H9 (cell line): ENCODE results near the gene RPS10. TPM values are rescaled to one million over a fixed set of nuclear protein-coding genes. Genes with fewer than 3 reads are reported as not detected.

Experiments
- DNase-seq: peaks from one replicate; pipeline ENCODE4 v3.0.0-alpha.2; 2017
- H2AFZ ChIP-seq: one replicate; pipeline ENCODE4 v1.6.1; 2013; ENCODE audit warnings: mild to moderate bottlenecking, low read length, control low read depth, moderate library complexity
- H2AK5ac ChIP-seq: 2 replicates; pipeline ENCODE4 v1.6.1; 2013; ENCODE audit warnings: low read length, control low read depth, mixed read lengths; ENCODE audit not compliant: insufficient read length
- H2BK120ac ChIP-seq: one replicate; pipeline ENCODE4 v1.6.1; 2013; ENCODE audit warnings: low read depth, mild to moderate bottlenecking, low read length, control low read depth, inconsistent platforms; ENCODE audit not compliant: poor library complexity, severe bottlenecking
- H2BK12ac ChIP-seq: 2 replicates; pipeline ENCODE4 v1.6.1; 2013; ENCODE audit warnings: low read length, control low read depth, mixed read lengths, low read depth; ENCODE audit not compliant: insufficient read length
- H2BK15ac ChIP-seq: 2 replicates; pipeline ENCODE4 v1.6.1; 2013; ENCODE audit warnings: low read depth, low read length, control low read depth
- H2BK20ac ChIP-seq: one replicate; pipeline ENCODE4 v1.6.1; 2013; ENCODE audit warnings: low read depth, mild to moderate bottlenecking, low read length, control low read depth, inconsistent platforms; ENCODE audit not compliant: poor library complexity, severe bottlenecking
- H2BK5ac ChIP-seq: 2 replicates; pipeline ENCODE4 v1.6.1; 2013; ENCODE audit warnings: low read length, control low read depth, mixed read lengths; ENCODE audit not compliant: insufficient read length
- H3K14ac ChIP-seq: 2 replicates; pipeline ENCODE4 v1.6.1; 2013; ENCODE audit warnings: low read length, control low read depth; ENCODE audit not compliant: insufficient read depth
- H3K18ac ChIP-seq: 2 replicates; pipeline ENCODE4 v1.6.1; 2013; ENCODE audit warnings: low read depth, mild to moderate bottlenecking, mixed read lengths, low read length, control low read depth; ENCODE audit not compliant: insufficient read length
- H3K23ac ChIP-seq: 2 replicates; pipeline ENCODE4 v1.6.1; 2013; ENCODE audit warnings: low read length, control low read depth, mixed read lengths, low read depth; ENCODE audit not compliant: insufficient read length
- H3K23me2 ChIP-seq: 2 replicates; pipeline ENCODE4 v1.6.1; 2013; ENCODE audit warnings: low read depth, mild to moderate bottlenecking, mixed read lengths, low read length, control low read depth; ENCODE audit not compliant: insufficient read length, poor library complexity, severe bottlenecking
- H3K27ac ChIP-seq: 2 replicates; pipeline ENCODE4 v1.5.1; 2013; ENCODE audit warnings: low read length, control low read depth, mixed read lengths, low read depth; ENCODE audit not compliant: insufficient read length
- H3K27me3 ChIP-seq: 2 replicates; pipeline ENCODE4 v1.6.1; 2013; ENCODE audit warnings: low read length, control low read depth, inconsistent platforms; ENCODE audit not compliant: insufficient read depth
- H3K4ac ChIP-seq: 2 replicates; pipeline ENCODE4 v1.6.1; 2013; ENCODE audit warnings: low read depth, mild to moderate bottlenecking, control low read depth, inconsistent platforms, low read length, moderate library complexity
- H3K4me1 ChIP-seq: 2 replicates; pipeline ENCODE4 v1.6.1; 2013; ENCODE audit warnings: low read length, control low read depth, inconsistent platforms; ENCODE audit not compliant: insufficient read depth
- H3K4me2 ChIP-seq: 2 replicates; pipeline ENCODE4 v1.6.1; 2013; ENCODE audit warnings: low read length, control low read depth, mixed read lengths; ENCODE audit not compliant: insufficient read length, insufficient read depth
- H3K56ac ChIP-seq: 2 replicates; pipeline ENCODE4 v1.6.1; 2013; ENCODE audit warnings: low read depth, mild to moderate bottlenecking, mixed read lengths, low read length, control low read depth; ENCODE audit not compliant: insufficient read length
- H3K79me1 ChIP-seq: 2 replicates; pipeline ENCODE4 v1.6.1; 2013; ENCODE audit warnings: low read depth, mild to moderate bottlenecking, moderate library complexity, low read length, control low read depth, inconsistent platforms; ENCODE audit not compliant: insufficient read depth, poor library complexity, severe bottlenecking
- H3K79me2 ChIP-seq: 2 replicates; pipeline ENCODE4 v1.6.1; 2013; ENCODE audit warnings: low read length, control low read depth, inconsistent platforms; ENCODE audit not compliant: insufficient read depth
- H3K9ac ChIP-seq: 2 replicates; pipeline ENCODE4 v1.6.1; 2013; ENCODE audit warnings: low read length, control low read depth, mixed read lengths; ENCODE audit not compliant: insufficient read length; ENCODE audit errors: extremely low read depth
- H3K9me3 ChIP-seq: one replicate; pipeline ENCODE4 v1.6.1; 2013; ENCODE audit warnings: low read depth, low read length, inconsistent platforms; ENCODE audit not compliant: control insufficient read depth
- H3T11ph ChIP-seq: one replicate; pipeline ENCODE4 v1.6.1; 2013; ENCODE audit warnings: mild to moderate bottlenecking, low read length, control low read depth, inconsistent platforms
- H4K20me1 ChIP-seq: one replicate; pipeline ENCODE4 v1.6.1; 2013; ENCODE audit not compliant: control insufficient read depth, insufficient read length, insufficient read depth
- H4K5ac ChIP-seq: 2 replicates; pipeline ENCODE4 v1.6.1; 2013; ENCODE audit warnings: low read depth, mild to moderate bottlenecking, mixed read lengths, low read length, control low read depth; ENCODE audit not compliant: insufficient read length
- H4K8ac ChIP-seq: replicated peaks from 2 replicates; pipeline ENCODE4 v1.6.1; 2013; ENCODE audit warnings: low read length, control low read depth, mixed read lengths, low read depth; ENCODE audit not compliant: insufficient read length
- H4K91ac ChIP-seq: 2 replicates; pipeline ENCODE4 v1.6.1; 2013; ENCODE audit warnings: low read depth, mild to moderate bottlenecking, moderate library complexity, mixed read lengths, low read length, control low read depth; ENCODE audit not compliant: insufficient read length
- H3K27ac Mint-ChIP-seq, 3 experiments: 2 replicates in 2 of 3; 3 replicates in 1 of 3; pipeline ENCODE4 v1.8.0; 2020 to 2021; ENCODE audit warnings: mixed read lengths in 3 of 3, mild to moderate bottlenecking in 1 of 3, moderate library complexity in 1 of 3
- H3K27me3 Mint-ChIP-seq: 2 replicates; pipeline ENCODE4 v1.8.0; 2021; ENCODE audit warnings: low read depth, mild to moderate bottlenecking, moderate library complexity, mixed read lengths
- H3K36me3 Mint-ChIP-seq, 3 experiments: 2 replicates in 2 of 3; 3 replicates in 1 of 3; pipeline ENCODE4 v1.8.0; 2020 to 2021; ENCODE audit warnings: low read depth in 3 of 3, mixed read lengths in 3 of 3; ENCODE audit not compliant: insufficient read depth in 1 of 3
- H3K4me1 Mint-ChIP-seq, 2 experiments: 2 replicates each; pipeline ENCODE4 v1.8.0; 2020; ENCODE audit warnings: mixed read lengths in 2 of 2
- H3K4me3 Mint-ChIP-seq, 2 experiments: 2 replicates in 1 of 2; 3 replicates in 1 of 2; pipeline ENCODE4 v1.8.0; 2020 to 2021; ENCODE audit warnings: mild to moderate bottlenecking in 2 of 2, mixed read lengths in 2 of 2, moderate library complexity in 1 of 2
- H3K9me3 Mint-ChIP-seq, 2 experiments: 2 replicates in 1 of 2; 3 replicates in 1 of 2; pipeline ENCODE4 v1.8.0; 2020; ENCODE audit warnings: mild to moderate bottlenecking in 2 of 2, mixed read lengths in 2 of 2, moderate library complexity in 1 of 2
- CTCF ChIP-seq: fragments of 200-600 bp; sonication (generic); conservative IDR thresholded peaks from 3 replicates; pipeline ENCODE4 v1.8.0; 2021; ENCODE audit warnings: antibody characterized with exemption, mild to moderate bottlenecking
- WGBS: extraction: QIAGEN DNeasy Blood & Tissue Kit; methylation state at CpG from one replicate; pipeline ENCODE4 v1.1.7; 2013; ENCODE audit warnings: missing lambda C conversion rate, low lambda C conversion rate, mixed read lengths; ENCODE audit not compliant: insufficient read length; ENCODE audit errors: extremely low coverage; 5-methylcytosine and 5-hydroxymethylcytosine counted together
- total RNA-seq: library from RNA; stranded (reverse); gene quantifications from 2 replicates; pipeline ENCODE4 v1.2.1, GENCODE V29; 2021

The RPS10 gene
- total RNA-seq, 1 experiment from 2014 or later: 2,330 TPM

- no peak for TF ChIP-seq CTCF
- DNase-seq: no peak
- Histone ChIP-seq H3K56ac (no peak overlapping the region), H4K8ac (no peak overlapping the region), H3T11ph (no peak overlapping the region), H3K4me1 (no peaks in the 10 kb centered on the region; the same call in 1 of the 2 replicates), H3K4me2 (no peak overlapping the region), H4K91ac (no peak overlapping the region), H3K9ac (no peak overlapping the region), H2BK20ac (no peak overlapping the region), H3K23ac (no peak overlapping the region), H3K18ac (no peak overlapping the region), H3K79me2 (no peaks in the 10 kb centered on the region), H4K20me1 (no peaks in the 10 kb centered on the region), H2BK15ac (no peak overlapping the region), H2AFZ (no peak overlapping the region), H3K14ac (no peak overlapping the region), H2AK5ac (no peak overlapping the region), H3K4ac (no peak overlapping the region), H3K23me2 (no peaks in the 10 kb centered on the region), H3K27me3 (no peaks in the 10 kb centered on the region), H3K27ac (no peak overlapping the region), H3K79me1 (no peaks in the 10 kb centered on the region), H2BK5ac (no peak overlapping the region), H2BK120ac (no peak overlapping the region), H4K5ac (no peak overlapping the region), H3K9me3 (no peaks in the 10 kb centered on the region), H2BK12ac (no peak overlapping the region)
- H3K9me3 Mint-ChIP-seq: peaks cover 10% of the 10 kb centered on the region in 2 experiments
- H3K4me3 Mint-ChIP-seq: no peak overlapping the region
- H3K36me3 Mint-ChIP-seq: peaks cover 8 to 10% (median 8%) of the 10 kb centered on the region in 3 experiments; a peak in 6 of 7 replicates
- peak overlapping the region in 2 of 3 experiments; percentile 26 to 34; a peak in 2 of 7 replicates for H3K27ac Mint-ChIP-seq
- no CpG with 5 or more reads among the region's 5 CpGs for WGBS
- peaks cover 1% of the 10 kb centered on the region; the same call in 1 of the 2 replicates for H3K27me3 Mint-ChIP-seq
- peaks cover 7 to 21% of the 10 kb centered on the region in 2 experiments for H3K4me1 Mint-ChIP-seq
Observed at GRCh38 chr6:34472425-34472824, 46.6 kb upstream of the RPS10 start.
